LNCaP clone FGC (cell line): Measurements from ENCODE around the gene GPRC5A.

Experiments
- DNase-seq: peaks from one replicate; pipeline ENCODE4 v3.0.0-alpha.2; 2011; ENCODE audit warnings: low read depth
- H3K4me3 ChIP-seq: 2 replicates; pipeline ENCODE4 v1.5.1; 2011; ENCODE audit warnings: mild to moderate bottlenecking, low read depth, low read length, control low read depth
- TF ChIP-seq, protein P1 (sequence below): IDR thresholded peaks from 2 replicates; pipeline ENCODE4 v1.5.1; 2012; ENCODE audit warnings: mild to moderate bottlenecking; ENCODE audit not compliant: control insufficient read depth, insufficient read depth; ENCODE audit errors: extremely low read depth

GPRC5A gene

GRCh38 chr12:12887471-12887870, 3.9 kb upstream of the GPRC5A start:
- TF ChIP-seq, protein P1, sequence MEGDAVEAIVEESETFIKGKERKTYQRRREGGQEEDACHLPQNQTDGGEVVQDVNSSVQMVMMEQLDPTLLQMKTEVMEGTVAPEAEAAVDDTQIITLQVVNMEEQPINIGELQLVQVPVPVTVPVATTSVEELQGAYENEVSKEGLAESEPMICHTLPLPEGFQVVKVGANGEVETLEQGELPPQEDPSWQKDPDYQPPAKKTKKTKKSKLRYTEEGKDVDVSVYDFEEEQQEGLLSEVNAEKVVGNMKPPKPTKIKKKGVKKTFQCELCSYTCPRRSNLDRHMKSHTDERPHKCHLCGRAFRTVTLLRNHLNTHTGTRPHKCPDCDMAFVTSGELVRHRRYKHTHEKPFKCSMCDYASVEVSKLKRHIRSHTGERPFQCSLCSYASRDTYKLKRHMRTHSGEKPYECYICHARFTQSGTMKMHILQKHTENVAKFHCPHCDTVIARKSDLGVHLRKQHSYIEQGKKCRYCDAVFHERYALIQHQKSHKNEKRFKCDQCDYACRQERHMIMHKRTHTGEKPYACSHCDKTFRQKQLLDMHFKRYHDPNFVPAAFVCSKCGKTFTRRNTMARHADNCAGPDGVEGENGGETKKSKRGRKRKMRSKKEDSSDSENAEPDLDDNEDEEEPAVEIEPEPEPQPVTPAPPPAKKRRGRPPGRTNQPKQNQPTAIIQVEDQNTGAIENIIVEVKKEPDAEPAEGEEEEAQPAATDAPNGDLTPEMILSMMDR: no peak
- DNase-seq: no peak

GRCh38 chr12:12889701-12890100, 1.7 kb upstream of the GPRC5A start:
- H3K4me3 ChIP-seq: no peak overlapping the region
- no peak for DNase-seq
- TF ChIP-seq, protein P1: no peak

More at GRCh38 chr12:12887471-12887870, 3.9 kb upstream of the GPRC5A start:
- H3K4me3 ChIP-seq: no peak overlapping the region

GRCh38 chr12:12890543-12891079, 751 bp upstream of the GPRC5A start:
- no peak for DNase-seq

GRCh38 chr12:12891881-12892355, 556 bp downstream of the GPRC5A start:
- no peak overlapping the region for H3K4me3 ChIP-seq
- no peak for DNase-seq
- TF ChIP-seq, protein P1: no peak

More at GRCh38 chr12:12890543-12891079, 751 bp upstream of the GPRC5A start:
- H3K4me3 ChIP-seq: no peak overlapping the region
- TF ChIP-seq, protein P1: no peak

DNA sequence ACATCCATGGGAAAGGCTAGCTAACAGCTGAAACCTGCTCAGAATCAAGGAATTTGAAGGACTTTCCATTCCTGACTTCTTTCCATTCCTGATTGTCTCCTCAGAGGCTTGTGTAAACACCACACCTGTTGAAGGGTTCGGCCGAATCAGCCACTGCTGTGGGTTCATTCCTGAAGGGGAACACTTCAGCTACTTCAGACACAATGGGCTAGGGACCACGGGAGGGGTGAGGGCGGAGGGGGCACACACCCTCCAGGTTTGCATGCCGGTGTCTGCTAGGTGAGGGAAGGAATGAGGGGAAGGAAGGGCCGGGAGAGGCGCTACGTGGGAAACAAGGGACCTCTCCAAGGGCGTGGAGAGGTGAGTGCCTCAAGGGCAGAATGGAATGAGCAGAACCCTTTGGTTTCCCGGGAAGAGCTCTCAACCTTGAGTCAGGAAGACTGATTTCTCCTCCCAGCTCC, 1.3 kb downstream of the GPRC5A start:
- no peak overlapping the region for H3K4me3 ChIP-seq
- no peak for DNase-seq
- TF ChIP-seq, protein P1: no peak

GRCh38 chr12:12893438-12893837, 2.1 kb downstream of the GPRC5A start:
- no peak overlapping the region for H3K4me3 ChIP-seq
- TF ChIP-seq, protein P1: no peak

GRCh38 chr12:12896260-12896659, 4.9 kb downstream of the GPRC5A start:
- DNase-seq: no peak
- TF ChIP-seq, protein P1: no peak
- no peak overlapping the region for H3K4me3 ChIP-seq

More at GRCh38 chr12:12893438-12893837, 2.1 kb downstream of the GPRC5A start:
- no peak for DNase-seq
